HCT116 (cell line): ENCODE data around the gene ACO2. TPM values are rescaled to one million over a fixed set of nuclear protein-coding genes. Genes with fewer than 3 reads are reported as not detected.

ENCODE experiments used
- ATAC-seq: fragments of 200-7000 bp; cut with Tn5 transposase; 2 replicates; pipeline ENCODE4 v1.9.1; 2020; ENCODE audit warnings: mild to moderate bottlenecking, moderate library complexity
- BruUV-seq: library from RNA; stranded (reverse); fragments of 400-500 nt; replicated peaks from 2 replicates; lab custom pipeline; 2021; lab: Mats Ljungman, UMichigan
- CTCF ChIA-PET: fragments of 300-600 bp; sonication (Branson Sonifier 250); formaldehyde crosslinking; loops from one replicate; lab custom pipeline; 2021; ENCODE audit warnings: antibody characterized with exemption; lab: Charles Lee
- POLR2A ChIA-PET: fragments of 300-600, 350-600 bp; sonication (Branson Sonifier 250); formaldehyde crosslinking; loops from one replicate; lab custom pipeline; 2021; ENCODE audit warnings: antibody characterized with exemption; lab: Charles Lee
- RAD21 ChIA-PET, 2 experiments: fragments of 300-600 bp; sonication (Branson Sonifier 250); formaldehyde crosslinking; loops; one replicate each; lab custom pipeline; 2023; ENCODE audit warnings: low total read pairs in 2 of 2; ENCODE audit not compliant: uncharacterized antibody in 2 of 2, unreplicated experiment in 2 of 2, low non-redundant PET in 1 of 2; lab: Charles Lee
- DNase-seq: peaks from one replicate; pipeline ENCODE4 v3.0.0-alpha.2; 2010; ENCODE audit warnings: low read depth, low spot score
- H2AFZ ChIP-seq: fragments of 200-600 bp; shearing (Covaris generic), sonication (generic); 2 replicates; pipeline ENCODE4 v1.6.1; 2017; ENCODE audit warnings: low read depth, mixed run types, mixed read lengths, antibody characterized with exemption, low read length; ENCODE audit not compliant: poor library complexity, severe bottlenecking
- H3K27ac ChIP-seq: 2 replicates; pipeline ENCODE4 v1.5.1; 2012; ENCODE audit warnings: low read depth, low read length
- H3K27me3 ChIP-seq: fragments of 200-600 bp; sonication (generic); 2 replicates; pipeline ENCODE4 v1.6.1; 2016; ENCODE audit warnings: mixed run types, low read length, mixed read lengths; ENCODE audit not compliant: insufficient read depth
- H3K36me3 ChIP-seq, 2 experiments: fragments of 200-500 bp in 1 of 2; fragments of 200-600 bp in 1 of 2; sonication (Bioruptor generic) in 1 of 2; sonication (generic) in 1 of 2; 2 replicates each; pipeline versions ENCODE4 v1.5.1 to v1.6.1; 2014 to 2016; ENCODE audit warnings: low read length in 2 of 2, inconsistent platforms in 1 of 2, mixed read lengths in 1 of 2, mixed run types in 1 of 2; ENCODE audit not compliant: insufficient read depth in 2 of 2, control insufficient read depth in 1 of 2
- H3K4me1 ChIP-seq, 2 experiments: fragments of 200-600 bp in 1 of 2; sonication (generic) in 1 of 2; 2 replicates each; pipeline versions ENCODE4 v1.5.1 to v1.6.1; 2012 to 2017; ENCODE audit warnings: low read length in 2 of 2, inconsistent platforms in 1 of 2, mild to moderate bottlenecking in 1 of 2, mixed read lengths in 1 of 2, mixed run types in 1 of 2, moderate library complexity in 1 of 2; ENCODE audit not compliant: insufficient read depth in 2 of 2, control insufficient read depth in 1 of 2
- H3K4me2 ChIP-seq: fragments of 200-600 bp; sonication (generic); 2 replicates; pipeline ENCODE4 v1.6.1; 2017; ENCODE audit warnings: mixed run types, low read length, mixed read lengths
- H3K4me3 ChIP-seq, 2 experiments: fragments of 200-600 bp in 1 of 2; sonication (generic) in 1 of 2; replicated peaks in 1 of 2; 2 replicates each; pipeline ENCODE4 v1.5.1; 2011 to 2016; ENCODE audit warnings: low read length in 2 of 2, control low read depth in 1 of 2, low read depth in 1 of 2, mild to moderate bottlenecking in 1 of 2, mixed read lengths in 1 of 2, mixed run types in 1 of 2
- H3K79me2 ChIP-seq: fragments of 200-600 bp; sonication (generic); 2 replicates; pipeline ENCODE4 v1.6.1; 2017; ENCODE audit warnings: mild to moderate bottlenecking, mixed run types, low read length, moderate library complexity, mixed read lengths; ENCODE audit not compliant: insufficient read depth
- H3K9ac ChIP-seq: fragments of 200-600 bp; sonication (generic); 2 replicates; pipeline ENCODE4 v1.6.1; 2016; ENCODE audit warnings: low read length, mixed read lengths
- H3K9me2 ChIP-seq: fragments of 200-600 bp; sonication (generic), shearing (Covaris generic); 2 replicates; pipeline ENCODE4 v1.6.1; 2017; ENCODE audit warnings: mixed run types, mild to moderate bottlenecking, moderate library complexity; ENCODE audit not compliant: insufficient read depth
- H3K9me3 ChIP-seq, 2 experiments: fragments of 200-500 bp in 1 of 2; fragments of 200-600 bp in 1 of 2; sonication (Bioruptor generic) in 1 of 2; sonication (generic) in 1 of 2; 2 replicates each; pipeline ENCODE4 v1.6.1; 2014 to 2017; ENCODE audit warnings: low read length in 2 of 2, mixed read lengths in 2 of 2, inconsistent platforms in 1 of 2, low read depth in 1 of 2, mild to moderate bottlenecking in 1 of 2, mixed run types in 1 of 2, moderate library complexity in 1 of 2; ENCODE audit not compliant: control insufficient read depth in 1 of 2, insufficient read depth in 1 of 2
- H4K20me1 ChIP-seq: fragments of 200-600 bp; sonication (generic), shearing (Covaris generic); 2 replicates; pipeline ENCODE4 v1.6.1; 2017; ENCODE audit warnings: mixed run types, mild to moderate bottlenecking, moderate library complexity; ENCODE audit not compliant: insufficient read depth
- ATF3 ChIP-seq: IDR thresholded peaks from 2 replicates; pipeline ENCODE4 v1.6.1; 2012
- CBX3 ChIP-seq: IDR thresholded peaks from 2 replicates; pipeline ENCODE4 v1.6.1; 2012; ENCODE audit warnings: low read depth
- CEBPB ChIP-seq: IDR thresholded peaks from 2 replicates; pipeline ENCODE4 v1.6.1; 2012; ENCODE audit warnings: low read depth
- CTCF ChIP-seq, 3 experiments: fragments of 200-600 bp in 1 of 3; sonication (generic) in 1 of 3; IDR thresholded peaks in 2 of 3; conservative IDR thresholded peaks in 1 of 3; 2 replicates each; pipeline ENCODE4 v1.5.1; 2012 to 2017; ENCODE audit warnings: low read depth in 2 of 3, low read length in 2 of 3, antibody characterized with exemption in 1 of 3, borderline replicate concordance in 1 of 3, control low read depth in 1 of 3, mild to moderate bottlenecking in 1 of 3, mixed read lengths in 1 of 3, mixed run types in 1 of 3, moderate library complexity in 1 of 3; ENCODE audit not compliant: insufficient read depth in 1 of 3
- EGR1 ChIP-seq: IDR thresholded peaks from 2 replicates; pipeline ENCODE4 v1.6.1; 2012; ENCODE audit warnings: low read depth
- ELF1 ChIP-seq: IDR thresholded peaks from 2 replicates; pipeline ENCODE4 v1.6.1; 2012; ENCODE audit warnings: low read depth, borderline replicate concordance
- EZH2 ChIP-seq: fragments of 200-600 bp; sonication (generic); IDR thresholded peaks from 2 replicates; pipeline ENCODE4 v1.6.1; 2017; ENCODE audit warnings: antibody characterized with exemption, mixed run types
- EZH2phosphoT487 ChIP-seq: fragments of 200-600 bp; IDR thresholded peaks from 2 replicates; pipeline ENCODE4 v1.6.1; 2018; ENCODE audit warnings: antibody characterized with exemption, borderline replicate concordance
- FOSL1 ChIP-seq: IDR thresholded peaks from 2 replicates; pipeline ENCODE4 v1.6.1; 2012; ENCODE audit warnings: low read depth
- JUND ChIP-seq: IDR thresholded peaks from 2 replicates; pipeline ENCODE4 v1.6.1; 2012
- MAX ChIP-seq: IDR thresholded peaks from 2 replicates; pipeline ENCODE4 v1.6.1; 2012
- POLR2A ChIP-seq: IDR thresholded peaks from 2 replicates; pipeline ENCODE4 v1.7.0; 2011; ENCODE audit warnings: borderline replicate concordance; ENCODE audit not compliant: insufficient read depth, insufficient read length; ENCODE audit errors: extremely low read depth
- POLR2AphosphoS5 ChIP-seq: IDR thresholded peaks from 2 replicates; pipeline ENCODE4 v1.6.1; 2011; ENCODE audit warnings: mild to moderate bottlenecking, low read depth, low read length, moderate library complexity
- RAD21 ChIP-seq: IDR thresholded peaks from 2 replicates; pipeline ENCODE4 v1.6.1; 2012; ENCODE audit warnings: low read depth, mild to moderate bottlenecking
- SIN3A ChIP-seq: IDR thresholded peaks from 2 replicates; pipeline ENCODE4 v1.6.1; 2012; ENCODE audit warnings: low read depth
- SP1 ChIP-seq: IDR thresholded peaks from 2 replicates; pipeline ENCODE4 v1.6.1; 2012; ENCODE audit warnings: low read depth
- SRF ChIP-seq: IDR thresholded peaks from 2 replicates; pipeline ENCODE4 v1.6.1; 2012; ENCODE audit warnings: low read depth
- TCF7L2 ChIP-seq: IDR thresholded peaks from 2 replicates; pipeline ENCODE4 v1.7.0; 2011; ENCODE audit warnings: borderline replicate concordance, inconsistent platforms; ENCODE audit not compliant: insufficient read depth, insufficient read length; ENCODE audit errors: extremely low read depth
- YY1 ChIP-seq: IDR thresholded peaks from 2 replicates; pipeline ENCODE4 v1.6.1; 2011; ENCODE audit warnings: low read length, low read depth, moderate library complexity, mild to moderate bottlenecking; ENCODE audit not compliant: insufficient replicate concordance; ENCODE audit errors: extremely low read depth
- ZBTB33 ChIP-seq: IDR thresholded peaks from 2 replicates; pipeline ENCODE4 v1.6.1; 2011; ENCODE audit warnings: mild to moderate bottlenecking, low read length, moderate library complexity; ENCODE audit not compliant: insufficient replicate concordance; ENCODE audit errors: extremely low read depth
- ZFX ChIP-seq: fragments of 450-650 bp; IDR thresholded peaks from 2 replicates; pipeline ENCODE4 v1.6.1; 2017
- ZNF274 ChIP-seq: fragments of 200-500 bp; sonication (Bioruptor generic); IDR thresholded peaks from 2 replicates; pipeline ENCODE4 v1.6.1; 2014; ENCODE audit warnings: mild to moderate bottlenecking, low read depth, low read length, inconsistent platforms
- intact Hi-C: fragments of 100-400 bp; cut with micrococcal nuclease; formaldehyde crosslinking; loops from 2 replicates; pipeline ENCODE4 v1.10.0; 2022
- total RNA-seq: library from RNA; stranded (reverse); gene quantifications from one replicate; pipeline ENCODE4 v1.2.1, GENCODE V29; 2021; ENCODE audit not compliant: unreplicated experiment

The ACO2 gene
- total RNA-seq, 1 experiment from 2014 or later, result 108 TPM

- intact Hi-C loops, result loop anchor here (2.0 to 10.0 kb wide), 2 partner anchors 70 to 352 kb away; partner anchors contain the start of gene EP300
- TSS peak; percentile 94 for BruUV-seq
- ChIA-PET RAD21 (interaction anchor here in 1 of 2 experiments (1.2 kb wide), 1 partner anchor 43 kb away, joined by 3 read pairs; no protein-coding TSS in a partner anchor), CTCF (interaction anchor here (1.0 to 1.8 kb wide), 2 partner anchors 43 to 71 kb away, joined by 3 to 6 read pairs; no protein-coding TSS in a partner anchor), POLR2A (interaction anchor here (0.6 to 5.0 kb wide), 20 partner anchors 9 to 1514 kb away, joined by 3 to 57 read pairs (median 4); partner anchors contain the start of genes ACO2, PHF5A, PMM1 and RANGAP1)
- Histone ChIP-seq H3K9ac (peak within 1 kb of the TSS; percentile 96), H3K9me2 (no peaks in the 10 kb centered on the region), H4K20me1 (no peaks in the 10 kb centered on the region), H2AFZ (no peak within 1 kb of the TSS), H3K27me3 (no peaks in the 10 kb centered on the region), H3K9me3 (no peaks in the 10 kb centered on the region), H3K27ac (peak within 1 kb of the TSS; percentile 100), H3K4me3 (peak within 1 kb of the TSS; percentile 93 to 94), H3K36me3 (peaks cover 5 to 14% of the 10 kb centered on the region in 2 experiments; a peak in 2 of 4 replicates), H3K4me1 (peaks cover 5 to 29% of the 10 kb centered on the region in 2 experiments; a peak in 3 of 4 replicates), H3K79me2 (peaks cover 47% of the 10 kb centered on the region), H3K4me2 (peak within 1 kb of the TSS; percentile 99)
- DNase-seq, result peak; percentile 93
- peak; percentile 52 for ATAC-seq
- no peak for TF ChIP-seq SP1
- TF ChIP-seq CBX3, result no peak
- TF ChIP-seq POLR2AphosphoS5, result peak; percentile 100
- no peak for TF ChIP-seq EGR1
- no peak for TF ChIP-seq CEBPB
- TF ChIP-seq ELF1, result no peak
- peak; percentile 13; the same call in 1 of the 2 replicates for TF ChIP-seq ZFX
- peak; percentile 52 for TF ChIP-seq TCF7L2
- no peak for TF ChIP-seq SIN3A
- TF ChIP-seq ZBTB33, result peak; percentile 82
- no peak for TF ChIP-seq EZH2phosphoT487
- TF ChIP-seq EZH2, result no peak
- TF ChIP-seq MAX, result no peak
- TF ChIP-seq ZNF274, result no peak
- no peak for TF ChIP-seq RAD21
- no peak for TF ChIP-seq SRF
- TF ChIP-seq FOSL1, result no peak
- TF ChIP-seq YY1, result peak; percentile 88
- TF ChIP-seq POLR2A, result peak; percentile 98
- TF ChIP-seq CTCF (IDR thresholded peaks at IDR 0.05 in 2 of 3, conservative IDR thresholded peaks at IDR 0.05 in 1 of 3; ENCODE audit: borderline replicate concordance in 1 of 3, insufficient read depth in 1 of 3, low read depth in 2 of 3, low read length in 2 of 3), result no peak
- no peak for TF ChIP-seq ATF3
- TF ChIP-seq JUND, result no peak
Measured at GRCh38 chr22:41446639-41447434, 22.1 kb upstream of the ACO2 start, which contains the start of gene TOB2. TSS of gene TOB2 (minus strand) at chr22:41446801. CDS start at chr22:41437345, 9,456 bp downstream.
